Astrocyte (in vitro differentiated cells and primary cell): ENCODE results near the gene ATXN10. TPM values are rescaled to one million over a fixed set of nuclear protein-coding genes. Genes with fewer than 3 reads are reported as not detected.

ENCODE experiments used
- DNase-seq: peaks from one replicate; pipeline ENCODE4 v3.0.0-alpha.2; 2010; ENCODE audit warnings: low read depth
- FAIRE-seq: peaks from 2 replicates; lab custom pipeline; 2011; peaks lifted over from hg19 to GRCh38; lab: Jason Lieb, UNC
- H2AFZ ChIP-seq: 2 replicates; pipeline ENCODE4 v1.6.0; 2012; ENCODE audit warnings: low read depth, low read length, inconsistent platforms
- H3K27ac ChIP-seq: 2 replicates; pipeline ENCODE4 v1.5.1; 2011; ENCODE audit warnings: low read depth, low read length, inconsistent platforms
- H3K27me3 ChIP-seq: 2 replicates; pipeline ENCODE4 v1.6.0; 2011; ENCODE audit warnings: low read length, inconsistent platforms; ENCODE audit not compliant: insufficient read depth
- H3K36me3 ChIP-seq: 2 replicates; pipeline ENCODE4 v1.5.1; 2011; ENCODE audit warnings: low read length, inconsistent platforms; ENCODE audit not compliant: insufficient read depth
- H3K4me1 ChIP-seq: 2 replicates; pipeline ENCODE4 v1.5.1; 2011; ENCODE audit warnings: low read length, inconsistent platforms; ENCODE audit not compliant: insufficient read depth
- H3K4me2 ChIP-seq: 2 replicates; pipeline ENCODE4 v1.6.0; 2012; ENCODE audit warnings: low read length, inconsistent platforms
- H3K4me3 ChIP-seq: 2 replicates; pipeline ENCODE4 v1.5.1; 2011; ENCODE audit warnings: low read depth, mild to moderate bottlenecking, low read length, inconsistent platforms; ENCODE audit not compliant: insufficient read depth
- H3K79me2 ChIP-seq: 2 replicates; pipeline ENCODE4 v1.6.0; 2012; ENCODE audit warnings: mild to moderate bottlenecking, low read length, inconsistent platforms; ENCODE audit not compliant: insufficient read depth
- H3K9ac ChIP-seq: 2 replicates; pipeline ENCODE4 v1.6.0; 2012; ENCODE audit warnings: mild to moderate bottlenecking, low read length, inconsistent platforms
- H3K9me3 ChIP-seq: 2 replicates; pipeline ENCODE4 v1.5.1; 2012; ENCODE audit warnings: low read depth, mild to moderate bottlenecking, low read length, inconsistent platforms; ENCODE audit not compliant: insufficient read depth
- H4K20me1 ChIP-seq: 2 replicates; pipeline ENCODE4 v1.6.0; 2012; ENCODE audit warnings: low read length, inconsistent platforms; ENCODE audit not compliant: insufficient read depth
- H3K27ac Mint-ChIP-seq: one replicate; pipeline ENCODE4 v1.8.0; 2021; ENCODE audit warnings: mild to moderate bottlenecking, mixed read lengths; ENCODE audit not compliant: unreplicated experiment
- H3K27me3 Mint-ChIP-seq: one replicate; pipeline ENCODE4 v1.8.0; 2021; ENCODE audit warnings: low read depth, mixed read lengths; ENCODE audit not compliant: unreplicated experiment
- H3K36me3 Mint-ChIP-seq: one replicate; pipeline ENCODE4 v1.8.0; 2021; ENCODE audit warnings: low read depth, mixed read lengths; ENCODE audit not compliant: unreplicated experiment
- H3K4me1 Mint-ChIP-seq: one replicate; pipeline ENCODE4 v1.8.0; 2021; ENCODE audit warnings: low read depth, mixed read lengths; ENCODE audit not compliant: unreplicated experiment
- H3K4me3 Mint-ChIP-seq: one replicate; pipeline ENCODE4 v1.8.0; 2021; ENCODE audit warnings: mild to moderate bottlenecking, moderate library complexity, mixed read lengths; ENCODE audit not compliant: unreplicated experiment
- H3K9me3 Mint-ChIP-seq: one replicate; pipeline ENCODE4 v1.8.0; 2021; ENCODE audit warnings: mild to moderate bottlenecking, mixed read lengths; ENCODE audit not compliant: unreplicated experiment
- EZH2 ChIP-seq: IDR thresholded peaks from 2 replicates; pipeline ENCODE4 v1.6.1; 2012; ENCODE audit warnings: mild to moderate bottlenecking, low read length, inconsistent platforms; ENCODE audit not compliant: insufficient read depth
- total RNA-seq: library from RNA; stranded (reverse); gene quantifications from 2 replicates; pipeline ENCODE4 v1.2.1, GENCODE V29; 2021
- TF ChIP-seq, protein P1 (sequence below): IDR thresholded peaks from 2 replicates; pipeline ENCODE4 v1.5.1; 2011; ENCODE audit warnings: low read depth, mild to moderate bottlenecking, inconsistent platforms, low read length, moderate library complexity; ENCODE audit not compliant: insufficient read depth

The ATXN10 gene
- total RNA-seq, 1 donor from 2014 or later: 195 TPM

DNA sequence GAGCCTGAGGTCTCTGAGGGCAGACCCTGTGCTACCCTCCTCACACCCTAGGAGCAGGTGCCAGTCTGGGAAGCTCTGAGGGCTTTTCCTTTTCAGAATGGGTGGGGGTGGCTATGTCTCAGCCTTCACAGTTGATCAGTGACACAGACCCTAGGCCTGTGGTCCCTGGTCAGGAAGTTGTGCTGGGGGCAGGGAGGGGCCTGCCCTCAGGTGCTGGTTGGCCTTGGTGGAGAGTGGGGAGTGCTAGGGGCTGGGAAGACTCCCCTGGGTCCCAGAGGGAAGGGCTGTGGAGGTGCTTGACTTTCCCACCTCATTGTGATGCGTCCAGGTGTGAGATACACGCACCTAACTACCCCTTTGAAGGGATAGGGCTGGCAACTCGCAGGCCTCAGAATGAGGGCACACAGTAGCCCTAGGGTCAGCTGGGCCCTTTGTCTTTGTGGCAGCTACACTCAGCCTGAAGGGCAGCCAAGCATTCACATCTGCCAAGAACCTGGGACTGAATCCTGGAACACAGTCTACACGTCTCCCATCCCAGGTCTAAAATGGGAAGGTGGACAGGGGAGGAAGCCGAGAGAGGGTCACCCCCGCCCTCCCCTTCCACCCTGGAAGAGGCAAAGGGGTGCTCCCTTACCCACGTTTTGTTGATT is 31.2 kb upstream of the ATXN10 start:
- peaks cover 14% of the 10 kb centered on the region for H3K27me3 ChIP-seq
- peaks cover 37% of the 10 kb centered on the region for H3K27me3 Mint-ChIP-seq
- no peaks in the 10 kb centered on the region for H4K20me1 ChIP-seq
- H2AFZ ChIP-seq: no peak overlapping the region
- peaks cover 14% of the 10 kb centered on the region for H3K4me1 Mint-ChIP-seq
- H3K9me3 ChIP-seq: no peaks in the 10 kb centered on the region
- no peaks in the 10 kb centered on the region for H3K9me3 Mint-ChIP-seq
- H3K9ac ChIP-seq: no peak overlapping the region
- no peaks in the 10 kb centered on the region for H3K36me3 Mint-ChIP-seq
- no peak overlapping the region for H3K27ac Mint-ChIP-seq
- H3K4me3 ChIP-seq: no peak overlapping the region
- FAIRE-seq: no peak
- H3K27ac ChIP-seq: no peak overlapping the region
- H3K36me3 ChIP-seq: no peaks in the 10 kb centered on the region
- TF ChIP-seq EZH2: no peak
- TF ChIP-seq, protein P1, sequence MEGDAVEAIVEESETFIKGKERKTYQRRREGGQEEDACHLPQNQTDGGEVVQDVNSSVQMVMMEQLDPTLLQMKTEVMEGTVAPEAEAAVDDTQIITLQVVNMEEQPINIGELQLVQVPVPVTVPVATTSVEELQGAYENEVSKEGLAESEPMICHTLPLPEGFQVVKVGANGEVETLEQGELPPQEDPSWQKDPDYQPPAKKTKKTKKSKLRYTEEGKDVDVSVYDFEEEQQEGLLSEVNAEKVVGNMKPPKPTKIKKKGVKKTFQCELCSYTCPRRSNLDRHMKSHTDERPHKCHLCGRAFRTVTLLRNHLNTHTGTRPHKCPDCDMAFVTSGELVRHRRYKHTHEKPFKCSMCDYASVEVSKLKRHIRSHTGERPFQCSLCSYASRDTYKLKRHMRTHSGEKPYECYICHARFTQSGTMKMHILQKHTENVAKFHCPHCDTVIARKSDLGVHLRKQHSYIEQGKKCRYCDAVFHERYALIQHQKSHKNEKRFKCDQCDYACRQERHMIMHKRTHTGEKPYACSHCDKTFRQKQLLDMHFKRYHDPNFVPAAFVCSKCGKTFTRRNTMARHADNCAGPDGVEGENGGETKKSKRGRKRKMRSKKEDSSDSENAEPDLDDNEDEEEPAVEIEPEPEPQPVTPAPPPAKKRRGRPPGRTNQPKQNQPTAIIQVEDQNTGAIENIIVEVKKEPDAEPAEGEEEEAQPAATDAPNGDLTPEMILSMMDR: no peak
- H3K79me2 ChIP-seq: no peaks in the 10 kb centered on the region
- H3K4me2 ChIP-seq: no peak overlapping the region
- peaks cover 8% of the 10 kb centered on the region for H3K4me1 ChIP-seq
- no peak for DNase-seq
- no peak overlapping the region for H3K4me3 Mint-ChIP-seq

DNA sequence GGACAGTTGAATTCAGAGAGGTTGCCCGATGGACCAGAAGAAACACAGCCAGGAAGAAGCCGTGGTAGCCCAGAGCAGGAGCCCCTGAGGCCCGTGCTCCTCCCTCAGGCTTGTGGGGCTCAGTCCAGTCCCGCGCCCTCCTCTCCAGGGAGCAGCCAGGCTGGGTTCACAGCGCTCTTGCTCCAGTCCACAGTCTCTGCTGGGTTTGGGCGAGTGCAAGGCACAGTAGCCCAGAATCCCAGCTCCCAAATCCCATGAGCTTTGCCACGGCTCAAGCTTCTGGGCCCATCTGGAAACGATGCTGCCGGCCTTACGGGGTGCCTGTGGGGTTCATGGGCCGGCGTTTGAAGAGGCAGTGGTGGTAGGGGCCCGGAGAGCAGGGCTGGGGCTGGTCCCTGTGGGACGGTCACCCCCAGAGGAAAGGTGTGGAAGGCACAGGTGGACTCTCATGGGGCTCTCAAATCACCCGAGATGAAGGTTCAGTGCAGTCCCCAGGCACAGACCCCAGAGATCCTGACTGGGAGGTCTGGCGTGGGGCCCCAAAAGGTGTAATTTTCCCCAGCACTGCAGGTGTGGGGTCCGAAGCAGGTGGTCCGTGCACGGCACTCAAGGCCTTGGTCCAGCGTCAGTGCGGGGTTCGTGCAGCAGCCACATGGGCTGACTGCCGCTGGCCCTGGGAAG is 30.6 kb upstream of the ATXN10 start:
- no peaks in the 10 kb centered on the region for H3K9me3 ChIP-seq
- Mint-ChIP-seq H3K4me3 (no peak overlapping the region), H3K27ac (no peak overlapping the region), H3K4me1 (peaks cover 16% of the 10 kb centered on the region), H3K27me3 (peaks cover 35% of the 10 kb centered on the region), H3K36me3 (no peaks in the 10 kb centered on the region), H3K9me3 (no peaks in the 10 kb centered on the region)
- H2AFZ ChIP-seq: no peak overlapping the region
- peaks cover 14% of the 10 kb centered on the region for H3K27me3 ChIP-seq
- H3K79me2 ChIP-seq: no peaks in the 10 kb centered on the region
- peaks cover 9% of the 10 kb centered on the region for H3K4me1 ChIP-seq
- H3K4me3 ChIP-seq: no peak overlapping the region
- TF ChIP-seq, protein P1: no peak
- TF ChIP-seq EZH2: no peak
- no peak overlapping the region for H3K27ac ChIP-seq
- no peak for DNase-seq
- no peak overlapping the region for H3K4me2 ChIP-seq
- no peak overlapping the region for H3K9ac ChIP-seq
- FAIRE-seq: no peak
- H4K20me1 ChIP-seq: no peaks in the 10 kb centered on the region
- no peaks in the 10 kb centered on the region for H3K36me3 ChIP-seq

DNA sequence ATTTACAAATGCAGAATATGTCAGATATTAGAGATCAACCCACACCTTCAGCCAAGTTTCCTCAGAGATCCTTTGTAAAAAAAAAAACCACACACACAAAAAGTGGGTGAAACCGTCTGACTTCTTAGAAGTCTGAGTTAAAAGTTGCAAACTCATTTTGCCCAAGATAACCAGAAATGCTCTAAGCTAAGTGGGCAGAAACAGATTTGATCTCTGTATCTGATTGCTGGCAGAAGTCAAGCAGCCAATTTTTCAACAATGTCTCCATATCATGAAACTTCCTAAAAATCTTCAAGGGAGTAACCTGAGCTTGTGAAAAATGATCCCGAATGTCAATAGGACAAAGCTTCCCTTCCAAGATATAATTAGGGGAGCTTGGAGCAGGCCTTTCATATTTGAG is 28.6 kb upstream of the ATXN10 start:
- no peaks in the 10 kb centered on the region for H3K9me3 Mint-ChIP-seq
- H3K36me3 ChIP-seq: no peaks in the 10 kb centered on the region
- H3K27me3 ChIP-seq: peaks cover 7% of the 10 kb centered on the region
- H3K4me3 ChIP-seq: no peak overlapping the region
- H3K4me2 ChIP-seq: no peak overlapping the region
- no peak overlapping the region for H3K9ac ChIP-seq
- no peaks in the 10 kb centered on the region for H3K9me3 ChIP-seq
- TF ChIP-seq, protein P1: no peak
- TF ChIP-seq EZH2: no peak
- peaks cover 2% of the 10 kb centered on the region for H3K36me3 Mint-ChIP-seq
- no peaks in the 10 kb centered on the region for H4K20me1 ChIP-seq
- H3K4me1 Mint-ChIP-seq: peaks cover 16% of the 10 kb centered on the region
- no peak for FAIRE-seq
- H3K27ac Mint-ChIP-seq: no peak overlapping the region
- no peaks in the 10 kb centered on the region for H3K79me2 ChIP-seq
- H3K27me3 Mint-ChIP-seq: peaks cover 40% of the 10 kb centered on the region
- no peak overlapping the region for H2AFZ ChIP-seq
- H3K27ac ChIP-seq: no peak overlapping the region
- DNase-seq: no peak
- no peak overlapping the region for H3K4me3 Mint-ChIP-seq
- H3K4me1 ChIP-seq: peaks cover 9% of the 10 kb centered on the region
